HG03108 (cell line): Measurements from ENCODE around the gene ADGRF5.

Experiments used
- ATAC-seq: cut with Tn5 transposase; IDR thresholded peaks from one replicate; pipeline ENCODE4 v1.9.1; 2021; ENCODE audit warnings: moderate library complexity; ENCODE audit not compliant: unreplicated experiment

Gene ADGRF5, protein sequence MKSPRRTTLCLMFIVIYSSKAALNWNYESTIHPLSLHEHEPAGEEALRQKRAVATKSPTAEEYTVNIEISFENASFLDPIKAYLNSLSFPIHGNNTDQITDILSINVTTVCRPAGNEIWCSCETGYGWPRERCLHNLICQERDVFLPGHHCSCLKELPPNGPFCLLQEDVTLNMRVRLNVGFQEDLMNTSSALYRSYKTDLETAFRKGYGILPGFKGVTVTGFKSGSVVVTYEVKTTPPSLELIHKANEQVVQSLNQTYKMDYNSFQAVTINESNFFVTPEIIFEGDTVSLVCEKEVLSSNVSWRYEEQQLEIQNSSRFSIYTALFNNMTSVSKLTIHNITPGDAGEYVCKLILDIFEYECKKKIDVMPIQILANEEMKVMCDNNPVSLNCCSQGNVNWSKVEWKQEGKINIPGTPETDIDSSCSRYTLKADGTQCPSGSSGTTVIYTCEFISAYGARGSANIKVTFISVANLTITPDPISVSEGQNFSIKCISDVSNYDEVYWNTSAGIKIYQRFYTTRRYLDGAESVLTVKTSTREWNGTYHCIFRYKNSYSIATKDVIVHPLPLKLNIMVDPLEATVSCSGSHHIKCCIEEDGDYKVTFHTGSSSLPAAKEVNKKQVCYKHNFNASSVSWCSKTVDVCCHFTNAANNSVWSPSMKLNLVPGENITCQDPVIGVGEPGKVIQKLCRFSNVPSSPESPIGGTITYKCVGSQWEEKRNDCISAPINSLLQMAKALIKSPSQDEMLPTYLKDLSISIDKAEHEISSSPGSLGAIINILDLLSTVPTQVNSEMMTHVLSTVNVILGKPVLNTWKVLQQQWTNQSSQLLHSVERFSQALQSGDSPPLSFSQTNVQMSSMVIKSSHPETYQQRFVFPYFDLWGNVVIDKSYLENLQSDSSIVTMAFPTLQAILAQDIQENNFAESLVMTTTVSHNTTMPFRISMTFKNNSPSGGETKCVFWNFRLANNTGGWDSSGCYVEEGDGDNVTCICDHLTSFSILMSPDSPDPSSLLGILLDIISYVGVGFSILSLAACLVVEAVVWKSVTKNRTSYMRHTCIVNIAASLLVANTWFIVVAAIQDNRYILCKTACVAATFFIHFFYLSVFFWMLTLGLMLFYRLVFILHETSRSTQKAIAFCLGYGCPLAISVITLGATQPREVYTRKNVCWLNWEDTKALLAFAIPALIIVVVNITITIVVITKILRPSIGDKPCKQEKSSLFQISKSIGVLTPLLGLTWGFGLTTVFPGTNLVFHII (N-terminal part only)

DNA sequence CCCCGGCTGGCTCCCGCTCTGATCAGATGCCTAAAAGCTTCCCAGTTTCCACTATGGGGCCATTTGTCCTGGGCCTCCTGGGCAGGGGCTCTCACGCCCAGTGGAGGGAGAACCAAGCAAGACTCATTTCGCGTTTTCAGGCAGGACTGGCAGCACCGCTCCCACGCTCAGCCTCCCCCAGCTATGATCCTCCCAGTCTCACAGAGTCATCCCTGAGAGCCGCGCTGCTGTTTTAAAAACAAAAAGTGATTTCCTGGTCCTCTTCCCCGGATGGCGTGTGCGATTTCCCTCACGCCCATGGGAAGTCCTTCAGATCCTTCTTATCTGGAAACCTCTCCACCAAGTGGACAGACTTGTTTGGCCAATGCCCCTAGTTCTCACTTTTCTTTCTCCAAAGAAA, at the start of gene ADGRF5:
Gene ADGRF5 (minus strand): TSS at position 208 of the 400 bp plus-strand sequence. CDS start 15,176 bp downstream, outside the sequence.
- no peak for ATAC-seq

DNA sequence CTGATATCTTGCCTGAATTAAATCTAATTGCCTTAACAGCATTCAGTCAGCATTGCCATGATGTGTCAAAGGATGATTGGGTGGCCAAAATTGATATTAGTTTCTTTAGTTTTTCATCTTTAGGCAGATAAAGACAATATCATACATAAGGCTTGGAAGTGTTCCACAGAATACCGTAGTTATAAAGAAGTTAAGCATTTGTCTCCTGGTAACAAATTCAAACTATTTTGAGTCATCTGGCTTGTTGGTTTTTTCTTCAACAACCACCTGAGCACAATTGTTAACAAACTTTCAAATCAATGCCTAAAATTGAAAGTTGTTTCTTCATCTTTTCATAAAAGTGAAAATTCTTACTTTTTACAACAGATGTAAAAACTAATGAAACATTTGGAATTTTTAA, 47.5 kb upstream of the ADGRF5 start:
- no peak for ATAC-seq

DNA sequence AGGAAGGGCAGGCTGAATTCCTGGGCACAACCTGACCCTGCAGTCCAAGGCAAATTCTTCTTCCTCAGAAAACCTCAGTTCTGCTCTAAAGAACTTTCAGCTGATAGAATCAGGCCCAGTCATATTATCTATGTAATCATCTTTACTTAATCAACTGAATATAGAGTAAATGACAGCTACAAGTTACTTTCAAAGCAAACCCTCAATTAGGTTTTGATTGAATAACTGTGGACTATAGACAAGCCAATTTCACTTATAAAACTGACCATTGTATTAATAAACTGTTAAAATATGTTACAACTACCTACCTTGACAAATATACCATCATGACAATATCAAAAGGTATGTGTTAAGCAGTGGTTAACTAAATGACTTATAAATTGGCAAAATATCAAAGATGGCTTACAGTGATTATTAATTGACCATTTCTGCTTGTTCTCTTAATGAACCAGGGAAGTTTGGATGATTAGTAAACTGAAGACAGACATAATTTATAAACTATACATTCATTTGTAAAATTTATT, 46.1 kb upstream of the ADGRF5 start:
- ATAC-seq, result no peak

DNA sequence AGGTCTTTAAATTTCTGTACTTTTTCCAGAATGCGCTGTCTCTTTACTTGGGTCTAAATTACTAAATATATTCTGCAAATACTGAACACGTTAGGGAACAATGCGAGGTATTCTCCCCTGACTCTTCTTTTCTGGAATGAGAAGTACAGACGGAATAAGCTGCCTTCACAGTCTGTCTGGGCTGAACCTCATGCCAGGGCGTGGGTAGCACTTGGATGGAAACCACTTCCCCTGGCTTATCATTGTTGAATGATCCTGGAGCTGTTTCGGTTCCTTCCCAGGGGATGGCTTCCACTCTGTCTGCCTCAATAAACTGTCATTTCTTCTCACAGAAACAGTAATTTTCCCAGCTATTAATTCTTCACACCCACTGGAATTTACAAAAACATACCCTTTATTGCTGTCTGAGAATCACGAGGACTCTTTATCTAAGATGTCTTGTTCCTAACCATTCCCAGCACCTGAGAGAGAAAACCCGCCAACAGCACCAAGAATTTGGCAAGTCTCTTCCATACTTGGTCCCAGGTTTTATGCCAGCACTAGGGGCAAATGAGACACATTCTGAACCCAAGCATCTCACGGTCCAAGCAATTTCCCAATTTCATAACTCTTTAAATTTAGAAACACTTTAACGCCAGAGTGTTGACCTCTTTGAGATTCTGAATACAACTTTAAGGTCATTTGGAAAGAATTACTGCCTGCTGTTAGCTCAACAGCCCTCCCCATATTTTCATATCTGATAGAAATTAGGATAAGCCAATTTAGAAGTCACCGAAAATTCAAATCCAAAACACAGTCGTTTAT, 43.2 kb upstream of the ADGRF5 start:
- no peak for ATAC-seq

DNA sequence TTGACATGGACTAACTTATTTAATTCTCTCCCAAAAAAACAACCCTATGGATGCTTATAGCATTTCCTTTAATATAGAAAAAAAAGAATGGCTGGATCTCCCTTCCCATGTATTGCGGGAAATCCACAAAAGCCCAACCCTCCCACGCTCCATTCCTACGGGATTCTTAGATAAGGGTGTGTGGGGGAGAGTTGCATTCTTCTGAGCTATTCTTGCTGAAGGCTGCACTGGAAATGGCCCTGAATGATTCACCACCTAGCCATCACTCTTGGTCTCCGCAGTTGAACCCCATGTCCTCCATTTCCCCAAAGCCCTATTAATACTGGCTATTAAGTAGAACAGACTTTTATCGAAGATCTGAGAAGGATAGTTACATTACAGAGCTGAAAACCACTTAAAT, 41.9 kb upstream of the ADGRF5 start:
- no peak for ATAC-seq

DNA sequence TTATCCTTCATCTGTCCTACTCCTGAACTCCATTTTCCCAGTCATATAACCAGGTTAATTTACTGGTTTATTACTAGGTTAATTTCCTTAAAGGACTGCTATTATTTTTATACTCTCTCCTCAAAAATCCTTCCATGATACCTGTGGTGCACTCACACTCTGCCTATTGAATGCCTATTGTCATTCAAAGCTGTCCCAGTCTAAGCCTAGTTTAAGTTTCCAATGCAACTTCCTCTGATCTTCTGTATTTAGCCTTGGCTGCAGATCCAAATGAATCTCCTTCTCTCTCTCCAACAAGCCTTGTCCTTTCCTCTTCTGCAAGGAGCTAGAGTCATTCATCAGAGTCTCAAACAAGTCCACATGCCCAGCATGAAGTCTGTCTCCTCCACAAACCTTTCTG, 41.3 kb upstream of the ADGRF5 start:
- ATAC-seq, result no peak

DNA sequence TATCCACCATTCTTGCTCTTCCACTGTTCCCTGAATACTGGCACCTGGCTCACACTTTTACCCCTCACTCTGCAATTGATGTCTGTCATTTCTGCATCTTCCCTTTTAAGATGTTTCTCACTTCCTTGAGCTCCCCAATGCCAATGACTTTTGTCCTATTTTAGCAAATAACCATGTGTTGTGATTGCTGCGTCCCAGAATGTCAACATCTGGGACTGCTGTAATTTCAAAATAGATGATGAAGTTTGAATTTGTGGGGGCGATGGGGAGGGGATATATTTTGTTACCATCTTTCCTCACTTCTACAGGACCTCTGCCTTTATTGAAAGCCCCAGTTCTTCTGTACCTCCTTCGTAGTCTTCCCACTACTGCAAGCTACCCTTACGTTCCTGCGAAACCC, 40.0 kb upstream of the ADGRF5 start:
- no peak for ATAC-seq

DNA sequence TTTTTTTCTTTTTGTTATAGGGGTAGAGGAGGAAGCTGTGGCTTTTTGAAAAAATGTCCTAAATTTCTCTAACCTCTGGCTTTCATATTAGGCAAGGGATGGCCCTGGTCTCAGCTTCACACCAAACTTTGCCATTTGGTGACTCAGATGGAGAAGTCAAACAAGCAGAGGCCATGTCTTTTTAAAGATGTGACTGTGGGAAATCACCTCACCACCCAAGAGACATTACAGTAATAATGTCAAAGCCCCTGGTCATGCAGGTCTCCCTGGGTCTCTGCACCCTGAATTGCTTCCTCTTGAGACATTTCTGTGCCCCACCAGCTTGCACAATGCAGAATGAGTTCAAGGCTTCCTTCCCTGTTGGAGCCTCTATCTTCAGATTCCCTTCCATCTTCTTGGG, 39.5 kb upstream of the ADGRF5 start:
- ATAC-seq, result no peak

DNA sequence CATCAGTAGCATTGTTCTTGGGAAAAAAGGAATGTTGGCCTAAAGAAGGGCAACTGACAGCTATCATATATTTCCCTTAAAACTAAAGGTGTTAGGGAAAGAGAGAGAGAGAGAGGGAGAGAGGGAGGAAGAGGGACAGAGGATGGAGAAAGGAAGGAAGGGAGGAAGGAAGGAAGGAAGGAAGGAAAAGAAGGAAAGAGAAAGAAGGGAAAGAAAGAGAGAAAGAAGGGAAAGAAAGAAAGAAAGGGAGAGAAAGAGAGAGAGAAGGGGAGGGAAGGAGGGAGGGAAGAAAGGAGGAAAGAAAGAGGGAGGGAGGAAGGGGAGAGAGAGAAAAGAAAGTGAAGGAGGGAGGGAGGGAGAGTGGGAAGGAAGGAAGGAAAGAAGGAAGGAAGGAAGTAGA, 37.7 kb upstream of the ADGRF5 start:
- no peak for ATAC-seq

DNA sequence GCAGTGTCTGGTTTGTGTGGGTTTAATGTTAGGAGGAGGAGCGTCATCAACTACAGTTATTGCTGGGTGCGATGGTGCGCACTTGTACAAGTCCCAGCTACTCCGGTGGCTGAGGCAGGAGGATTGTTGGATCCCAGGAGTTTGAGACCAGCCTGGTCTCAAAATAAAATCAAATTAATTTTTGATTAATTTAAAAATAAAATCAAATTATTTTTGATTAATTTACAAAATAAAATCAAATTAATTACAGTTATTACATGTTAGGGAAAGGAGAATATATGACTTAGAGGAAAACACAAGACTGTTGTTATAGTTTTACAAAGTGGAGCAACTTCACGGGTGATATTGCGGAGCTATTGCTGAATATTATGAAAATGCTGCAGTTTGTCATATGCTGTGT, 34.7 kb upstream of the ADGRF5 start:
- ATAC-seq, result no peak

DNA sequence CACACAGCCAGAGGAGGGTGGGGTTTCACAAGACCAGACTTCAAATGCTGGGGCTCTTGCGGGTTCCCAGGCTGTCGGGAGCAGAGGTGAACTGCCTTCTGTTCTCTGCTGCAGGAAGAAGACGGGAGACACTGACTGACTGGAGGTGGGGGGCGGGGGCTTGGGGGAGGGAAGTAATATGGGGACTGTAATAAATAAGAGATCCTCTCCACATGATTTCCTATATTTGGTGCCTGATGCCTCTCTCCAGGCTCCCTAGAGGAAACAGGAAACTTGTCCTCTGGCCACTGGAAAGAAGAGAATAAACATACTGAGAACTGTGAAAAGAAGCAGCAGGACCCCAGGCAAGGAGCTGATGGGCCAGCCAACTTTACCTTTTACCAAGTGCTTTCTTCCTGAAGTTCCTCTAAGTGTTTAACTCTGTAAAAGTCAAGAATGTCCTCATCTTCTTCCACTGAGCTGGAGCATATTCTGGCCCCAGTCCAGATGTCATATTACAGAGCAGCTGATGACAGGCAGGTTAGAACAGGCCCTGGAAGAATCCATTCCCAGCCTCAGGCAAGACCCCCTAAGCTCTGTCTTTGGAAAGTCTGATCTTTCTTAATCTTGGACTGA, 33.2 kb upstream of the ADGRF5 start:
- no peak for ATAC-seq

DNA sequence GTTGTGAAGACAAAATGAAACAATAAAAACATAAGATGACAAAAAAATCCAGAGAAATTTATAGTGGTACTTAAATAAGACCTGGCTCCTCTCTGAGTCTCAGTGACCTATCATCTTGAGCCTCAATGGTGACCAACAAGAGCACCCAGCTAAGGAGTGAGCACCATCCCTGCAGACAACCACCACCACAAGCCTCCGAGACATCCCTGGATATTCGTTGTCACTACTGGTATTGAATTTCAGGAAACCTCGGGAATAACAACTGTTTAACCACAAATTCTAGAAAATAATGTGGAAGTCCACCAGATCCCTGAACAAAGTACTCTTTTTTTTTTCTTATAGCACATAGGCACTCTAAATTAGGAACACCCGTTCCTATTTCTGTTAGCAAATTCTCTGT, 32.2 kb upstream of the ADGRF5 start:
- no peak for ATAC-seq

DNA sequence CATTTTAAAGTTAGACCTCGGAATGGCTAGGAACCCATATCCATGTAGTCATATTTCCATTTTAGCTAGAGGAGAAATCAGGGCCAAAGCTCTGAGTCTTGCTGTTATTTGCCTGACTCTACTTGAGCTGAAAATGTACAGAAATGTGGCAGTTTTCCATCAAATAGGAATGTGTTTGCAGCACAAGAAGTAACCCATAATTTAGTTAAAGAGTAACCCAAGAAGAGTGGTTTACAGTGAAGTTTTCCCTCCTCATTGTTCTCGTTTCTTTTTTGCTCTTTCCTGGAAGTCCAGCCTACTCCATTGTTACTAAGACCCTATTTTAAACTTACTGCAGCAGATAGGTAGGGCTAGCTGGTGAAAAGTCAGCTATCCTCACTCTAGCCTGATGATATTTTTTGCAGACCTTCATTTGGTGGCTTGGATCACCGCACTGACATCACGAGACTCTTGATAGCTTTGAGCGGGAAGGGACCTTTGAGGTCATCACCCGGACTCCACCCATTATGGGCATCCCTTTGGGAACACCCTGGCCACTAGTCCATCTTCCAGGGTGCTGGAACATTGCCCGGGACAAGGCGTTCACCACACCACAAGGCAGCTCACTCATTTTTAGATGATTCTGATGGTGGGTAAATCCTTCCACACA, 28.0 kb upstream of the ADGRF5 start:
- no peak for ATAC-seq

DNA sequence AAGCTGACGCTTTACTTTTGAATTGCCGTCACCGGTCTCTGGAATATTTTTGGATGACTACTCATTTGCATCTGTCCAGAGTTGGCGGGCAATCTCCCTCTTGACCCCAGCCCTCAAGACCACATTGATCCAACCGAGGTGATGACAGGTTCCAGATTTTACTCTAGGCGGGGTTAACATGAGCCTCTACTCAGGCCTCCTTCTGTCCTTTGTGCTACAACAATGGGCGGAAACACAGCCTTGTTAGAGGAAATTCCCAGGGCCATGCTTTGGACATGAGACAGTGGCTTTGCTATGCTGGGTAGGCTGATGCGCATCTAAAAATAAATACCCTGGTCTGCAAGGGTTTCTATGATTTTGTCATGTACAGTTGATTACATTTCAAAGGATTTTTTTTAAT, 27.0 kb upstream of the ADGRF5 start:
- no peak for ATAC-seq

DNA sequence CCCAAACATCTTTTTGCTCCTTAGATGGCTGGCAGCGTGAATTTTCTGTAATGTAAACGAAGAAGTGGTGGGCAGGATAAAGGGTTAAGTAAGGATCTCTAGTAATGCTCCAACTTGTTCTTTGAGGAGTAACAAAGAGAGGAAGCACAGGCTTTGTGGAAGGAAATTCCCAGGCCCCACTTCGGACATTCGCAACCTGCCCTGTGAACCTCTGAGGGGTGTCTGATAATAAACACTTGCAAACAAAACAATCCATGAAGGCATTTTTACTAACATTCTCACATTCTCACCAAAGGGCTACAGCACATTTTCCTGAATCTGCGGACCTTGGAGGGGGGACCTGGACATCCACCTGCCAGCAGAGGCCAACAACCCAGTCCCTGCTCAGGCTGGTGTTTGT, 25.8 kb upstream of the ADGRF5 start:
- ATAC-seq, result no peak

DNA sequence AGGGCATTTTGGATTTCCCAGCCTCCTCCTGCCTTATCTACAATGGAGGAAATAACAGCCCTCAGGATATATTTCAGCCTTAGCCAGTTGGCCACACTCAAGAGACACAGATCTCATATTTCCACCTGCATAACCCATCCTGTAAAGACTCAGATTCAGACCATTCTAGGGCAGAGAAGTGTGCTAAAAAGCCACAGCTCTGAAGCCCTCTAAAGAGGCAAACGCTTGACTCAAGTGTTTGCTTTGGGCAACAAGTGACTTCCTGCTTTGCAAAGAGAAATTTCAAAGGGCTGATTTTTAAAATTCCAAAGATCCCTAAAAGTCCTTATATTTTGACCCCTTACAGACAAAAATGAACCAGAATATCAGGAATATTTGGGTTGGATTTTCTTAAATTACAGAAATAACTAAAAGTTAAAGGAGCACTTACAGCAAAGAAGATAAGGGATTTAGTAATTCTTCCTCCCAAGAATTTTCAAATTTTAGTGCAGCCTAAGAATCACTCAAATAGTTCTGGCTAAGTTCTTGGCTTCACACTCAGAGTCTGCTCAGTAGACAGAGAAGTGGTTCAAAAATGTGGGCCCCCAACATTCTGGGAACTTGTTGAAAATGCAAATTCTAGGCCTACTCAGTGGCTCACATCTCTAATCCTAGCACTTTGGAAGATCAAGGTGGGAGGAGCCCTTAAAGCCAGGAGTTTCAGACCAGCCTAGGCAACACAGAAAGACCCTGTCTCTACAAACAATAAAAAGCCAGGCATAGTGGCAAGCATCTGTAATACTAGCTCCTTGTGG, 18.9 kb upstream of the ADGRF5 start:
- no peak for ATAC-seq

DNA sequence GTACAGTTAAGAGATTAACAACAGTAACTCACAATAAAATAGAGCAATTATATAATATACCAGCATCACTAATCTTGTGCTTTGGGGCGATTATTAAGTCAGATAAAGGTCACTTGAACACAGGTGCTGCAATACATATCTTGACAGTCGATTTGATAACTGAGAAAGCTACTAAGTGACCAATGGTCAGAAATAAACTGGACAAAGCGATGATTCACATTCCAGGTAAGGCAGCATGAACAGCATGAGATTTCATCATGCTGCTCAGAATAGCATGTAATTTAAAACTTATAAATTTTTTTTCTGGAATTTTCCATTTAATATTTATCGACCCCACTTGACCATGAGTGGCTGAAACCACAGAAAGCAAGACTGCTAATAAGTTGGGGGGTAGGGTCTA, 15.9 kb upstream of the ADGRF5 start:
- ATAC-seq, result no peak

DNA sequence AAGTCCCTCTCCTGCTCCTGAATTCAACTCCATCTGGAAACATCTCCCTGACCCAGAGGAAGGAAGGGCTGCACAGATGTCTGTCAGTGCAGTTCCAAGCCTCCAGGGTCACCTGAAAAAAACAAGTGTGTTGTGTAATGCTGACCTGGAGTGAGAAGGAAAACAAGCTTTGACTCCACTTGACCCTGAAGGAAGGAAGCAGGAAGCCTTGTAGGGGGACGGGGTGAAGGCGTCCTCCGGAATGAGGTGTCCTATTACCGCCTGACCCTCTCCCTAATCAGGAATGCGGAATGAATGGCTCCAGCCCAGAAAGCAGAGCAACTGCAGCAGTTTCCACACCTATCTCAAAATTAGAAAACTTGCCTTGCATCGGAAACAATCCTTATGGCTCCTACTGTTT, 13.9 kb upstream of the ADGRF5 start:
- no peak for ATAC-seq

DNA sequence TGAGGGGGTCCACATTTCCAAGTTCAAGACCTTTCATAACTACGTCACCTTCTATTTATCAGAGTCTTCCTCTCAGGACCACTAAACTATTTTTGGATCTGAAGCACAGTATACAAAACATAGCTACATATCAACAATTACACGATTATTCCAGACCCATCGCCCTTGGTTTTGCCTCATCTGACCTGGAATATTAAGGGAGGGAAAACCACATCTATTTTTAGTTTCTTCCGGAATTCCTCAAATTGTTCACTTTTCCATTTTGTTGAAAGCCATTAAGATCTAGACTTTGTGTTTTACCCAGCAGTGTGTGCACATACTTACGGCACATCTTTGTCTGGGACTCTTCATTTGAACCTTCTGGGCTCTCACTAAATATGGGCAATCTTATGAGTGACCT, 12.0 kb upstream of the ADGRF5 start:
- no peak for ATAC-seq
